ENCODE data around the gene GRHPR. TPM values are rescaled to one million over a fixed set of nuclear protein-coding genes. Genes with fewer than 3 reads are reported as not detected.

The GRHPR gene
- total RNA-seq, 1 experiment from 2014 or later = 80.7 TPM

DNA sequence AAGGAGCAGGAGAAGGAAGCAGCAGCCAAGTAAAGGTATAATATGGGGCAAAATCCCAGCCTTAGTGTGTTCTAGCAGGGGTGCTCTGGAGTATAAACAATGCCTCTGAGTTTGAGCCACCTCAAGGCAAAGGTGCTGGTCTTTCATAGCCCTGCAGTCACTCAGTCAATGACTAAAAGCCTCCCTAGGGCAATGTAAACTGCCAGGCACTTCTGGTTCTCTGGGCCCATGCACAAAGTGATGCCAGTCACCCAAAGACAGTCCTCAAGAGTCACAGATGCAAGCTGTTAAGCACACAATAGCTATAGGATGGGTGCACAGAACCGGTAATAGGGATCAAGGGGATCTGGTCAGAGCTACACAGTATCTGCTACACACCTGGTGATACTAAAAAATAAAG is 30.1 kb downstream of the GRHPR start:
- no peak for ATAC-seq
- POLR2A ChIA-PET = no interaction called here

GRCh38 chr9:37453827-37454226 is 31.3 kb downstream of the GRHPR start:
- CTCF ChIA-PET = no interaction called here
- DNase-seq (ENCODE audit: low spot score) = no peak
- Mint-ChIP-seq H3K36me3 (peaks cover 13% of the 10 kb centered on the region), H3K9me3 (no peaks in the 10 kb centered on the region; the same call in 1 of the 2 replicates), H3K27ac (no peak overlapping the region), H3K27me3 (ENCODE audit: low read depth) (no peaks in the 10 kb centered on the region), H3K4me1 (peaks cover 28% of the 10 kb centered on the region), H3K4me3 (no peak overlapping the region)
- TF ChIP-seq, protein P1, sequence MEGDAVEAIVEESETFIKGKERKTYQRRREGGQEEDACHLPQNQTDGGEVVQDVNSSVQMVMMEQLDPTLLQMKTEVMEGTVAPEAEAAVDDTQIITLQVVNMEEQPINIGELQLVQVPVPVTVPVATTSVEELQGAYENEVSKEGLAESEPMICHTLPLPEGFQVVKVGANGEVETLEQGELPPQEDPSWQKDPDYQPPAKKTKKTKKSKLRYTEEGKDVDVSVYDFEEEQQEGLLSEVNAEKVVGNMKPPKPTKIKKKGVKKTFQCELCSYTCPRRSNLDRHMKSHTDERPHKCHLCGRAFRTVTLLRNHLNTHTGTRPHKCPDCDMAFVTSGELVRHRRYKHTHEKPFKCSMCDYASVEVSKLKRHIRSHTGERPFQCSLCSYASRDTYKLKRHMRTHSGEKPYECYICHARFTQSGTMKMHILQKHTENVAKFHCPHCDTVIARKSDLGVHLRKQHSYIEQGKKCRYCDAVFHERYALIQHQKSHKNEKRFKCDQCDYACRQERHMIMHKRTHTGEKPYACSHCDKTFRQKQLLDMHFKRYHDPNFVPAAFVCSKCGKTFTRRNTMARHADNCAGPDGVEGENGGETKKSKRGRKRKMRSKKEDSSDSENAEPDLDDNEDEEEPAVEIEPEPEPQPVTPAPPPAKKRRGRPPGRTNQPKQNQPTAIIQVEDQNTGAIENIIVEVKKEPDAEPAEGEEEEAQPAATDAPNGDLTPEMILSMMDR (IDR thresholded peaks at IDR 0.05) = no peak
- TF ChIP-seq ZNF416 (CRISPR knock-in tag; IDR thresholded peaks at IDR 0.05) = no peak
- TF ChIP-seq ELF4 (CRISPR knock-in tag; IDR thresholded peaks at IDR 0.05; ENCODE audit: low read depth) = no peak
- TF ChIP-seq JUN (CRISPR knock-in tag; IDR thresholded peaks at IDR 0.05) = no peak
- no peak for TF ChIP-seq USF1 (CRISPR knock-in tag; IDR thresholded peaks at IDR 0.05)
- no peak for TF ChIP-seq ZNF121 (CRISPR knock-in tag; IDR thresholded peaks at IDR 0.05)
- TF ChIP-seq, protein P2, sequence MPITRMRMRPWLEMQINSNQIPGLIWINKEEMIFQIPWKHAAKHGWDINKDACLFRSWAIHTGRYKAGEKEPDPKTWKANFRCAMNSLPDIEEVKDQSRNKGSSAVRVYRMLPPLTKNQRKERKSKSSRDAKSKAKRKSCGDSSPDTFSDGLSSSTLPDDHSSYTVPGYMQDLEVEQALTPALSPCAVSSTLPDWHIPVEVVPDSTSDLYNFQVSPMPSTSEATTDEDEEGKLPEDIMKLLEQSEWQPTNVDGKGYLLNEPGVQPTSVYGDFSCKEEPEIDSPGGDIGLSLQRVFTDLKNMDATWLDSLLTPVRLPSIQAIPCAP (CRISPR knock-in tag; IDR thresholded peaks at IDR 0.05) = no peak
- no peak for TF ChIP-seq ATF6 (CRISPR knock-in tag; IDR thresholded peaks at IDR 0.05)
- TF ChIP-seq MLX (CRISPR knock-in tag; IDR thresholded peaks at IDR 0.05) = no peak
- TF ChIP-seq, protein P3, sequence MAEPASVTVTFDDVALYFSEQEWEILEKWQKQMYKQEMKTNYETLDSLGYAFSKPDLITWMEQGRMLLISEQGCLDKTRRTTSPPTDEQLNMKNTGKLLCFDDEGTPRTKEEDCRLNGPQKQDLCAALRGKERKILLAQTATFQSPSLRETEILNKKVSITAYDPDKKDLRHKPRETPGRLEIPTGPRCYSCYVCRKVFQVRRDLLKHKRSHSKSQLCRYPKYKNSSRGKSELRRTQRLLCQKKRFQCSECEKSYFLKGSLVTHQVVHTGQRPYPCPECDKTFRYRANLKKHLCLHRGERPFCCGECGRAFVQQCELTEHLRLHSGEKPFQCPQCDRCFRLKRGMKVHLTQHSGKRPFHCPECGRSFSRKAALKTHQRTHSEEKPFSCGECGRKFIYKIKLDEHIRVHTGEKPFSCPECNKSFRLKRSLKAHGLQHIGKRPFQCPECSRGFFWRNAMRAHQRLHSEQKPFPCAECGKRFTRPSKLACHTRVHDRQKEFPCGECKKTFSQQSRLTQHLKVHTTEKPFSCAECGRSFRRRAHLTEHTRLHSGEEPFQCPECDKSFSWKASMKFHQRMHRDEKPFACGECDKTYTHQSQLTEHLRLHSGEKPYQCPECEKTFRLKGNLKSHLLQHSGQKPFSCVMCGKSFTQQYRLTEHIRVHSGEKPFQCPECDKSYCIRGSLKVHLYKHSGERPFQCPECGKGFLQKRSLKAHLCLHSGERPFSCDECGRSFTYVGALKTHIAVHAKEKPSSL (CRISPR knock-in tag; conservative IDR thresholded peaks at IDR 0.05) = no peak
- TF ChIP-seq, protein P4, sequence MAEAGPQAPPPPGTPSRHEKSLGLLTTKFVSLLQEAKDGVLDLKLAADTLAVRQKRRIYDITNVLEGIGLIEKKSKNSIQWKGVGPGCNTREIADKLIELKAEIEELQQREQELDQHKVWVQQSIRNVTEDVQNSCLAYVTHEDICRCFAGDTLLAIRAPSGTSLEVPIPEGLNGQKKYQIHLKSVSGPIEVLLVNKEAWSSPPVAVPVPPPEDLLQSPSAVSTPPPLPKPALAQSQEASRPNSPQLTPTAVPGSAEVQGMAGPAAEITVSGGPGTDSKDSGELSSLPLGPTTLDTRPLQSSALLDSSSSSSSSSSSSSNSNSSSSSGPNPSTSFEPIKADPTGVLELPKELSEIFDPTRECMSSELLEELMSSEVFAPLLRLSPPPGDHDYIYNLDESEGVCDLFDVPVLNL (CRISPR knock-in tag; IDR thresholded peaks at IDR 0.05; ENCODE audit: borderline replicate concordance, low read depth) = no peak
- POLR2A ChIA-PET = no interaction called here
- no peak for ATAC-seq

More for the DNA sequence above, 30.1 kb downstream of the GRHPR start:
- CTCF ChIA-PET = interaction anchor here (0.9 kb wide), 1 partner anchor 59 kb away, joined by 3 read pairs; no protein-coding TSS in a partner anchor
- no peaks in the 10 kb centered on the region for H3K27me3 Mint-ChIP-seq (ENCODE audit: low read depth)
- no peak for TF ChIP-seq FOXP1 (CRISPR knock-in tag; IDR thresholded peaks at IDR 0.05; ENCODE audit: borderline replicate concordance)
- H3K36me3 Mint-ChIP-seq = peaks cover 17% of the 10 kb centered on the region
- no peak for DNase-seq (ENCODE audit: low spot score)
- H3K9me3 Mint-ChIP-seq = no peaks in the 10 kb centered on the region; the same call in 1 of the 2 replicates
- H3K4me1 Mint-ChIP-seq = peaks cover 33% of the 10 kb centered on the region
- H3K27ac Mint-ChIP-seq = no peak overlapping the region
- H3K4me3 Mint-ChIP-seq = no peak overlapping the region

DNA sequence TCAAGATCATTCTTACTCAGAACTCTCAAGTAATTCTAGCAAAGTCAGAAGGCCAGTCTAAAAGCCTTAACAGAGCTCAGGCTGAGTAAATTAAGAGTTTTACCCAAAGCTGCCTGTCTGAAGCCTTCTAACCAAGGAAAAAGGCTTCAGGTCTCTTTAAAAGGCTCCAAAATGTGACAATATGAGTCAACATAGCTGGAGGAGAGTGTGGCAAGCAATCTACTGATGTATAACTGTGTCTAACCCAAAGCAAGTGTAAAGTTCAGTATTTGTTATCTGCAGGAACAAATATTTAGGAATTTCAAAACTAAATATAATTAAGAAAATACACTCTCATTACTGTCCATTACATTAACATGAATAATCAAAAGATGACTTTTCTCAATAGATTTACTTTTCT is 31.7 kb downstream of the GRHPR start:
- Mint-ChIP-seq H3K27ac (no peak overlapping the region), H3K9me3 (no peaks in the 10 kb centered on the region; the same call in 1 of the 2 replicates), H3K27me3 (ENCODE audit: low read depth) (no peaks in the 10 kb centered on the region), H3K4me3 (no peak overlapping the region), H3K4me1 (peaks cover 28% of the 10 kb centered on the region), H3K36me3 (peaks cover 13% of the 10 kb centered on the region)
- ATAC-seq (no peak), DNase-seq (ENCODE audit: low spot score) (no peak)
- CTCF ChIA-PET = no interaction called here
- POLR2A ChIA-PET = no interaction called here
- TF ChIP-seq MAX (CRISPR knock-in tag; IDR thresholded peaks at IDR 0.05) (no peak), ZBTB21 (CRISPR knock-in tag; IDR thresholded peaks at IDR 0.05; ENCODE audit: borderline replicate concordance) (no peak), PRRX2 (CRISPR knock-in tag; IDR thresholded peaks at IDR 0.05) (no peak), TEAD4 (CRISPR knock-in tag; IDR thresholded peaks at IDR 0.05) (no peak), SMAD3 (CRISPR knock-in tag; IDR thresholded peaks at IDR 0.05; ENCODE audit: borderline replicate concordance) (no peak)
- TF ChIP-seq, protein P3 (CRISPR knock-in tag; conservative IDR thresholded peaks at IDR 0.05) = no peak
- TF ChIP-seq, protein P5, sequence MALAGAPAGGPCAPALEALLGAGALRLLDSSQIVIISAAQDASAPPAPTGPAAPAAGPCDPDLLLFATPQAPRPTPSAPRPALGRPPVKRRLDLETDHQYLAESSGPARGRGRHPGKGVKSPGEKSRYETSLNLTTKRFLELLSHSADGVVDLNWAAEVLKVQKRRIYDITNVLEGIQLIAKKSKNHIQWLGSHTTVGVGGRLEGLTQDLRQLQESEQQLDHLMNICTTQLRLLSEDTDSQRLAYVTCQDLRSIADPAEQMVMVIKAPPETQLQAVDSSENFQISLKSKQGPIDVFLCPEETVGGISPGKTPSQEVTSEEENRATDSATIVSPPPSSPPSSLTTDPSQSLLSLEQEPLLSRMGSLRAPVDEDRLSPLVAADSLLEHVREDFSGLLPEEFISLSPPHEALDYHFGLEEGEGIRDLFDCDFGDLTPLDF (CRISPR knock-in tag; IDR thresholded peaks at IDR 0.05) = no peak

Data from WTC11 (cell line).